A549 (cell line): Measurements from ENCODE around the gene CORO2B. TPM values are rescaled to one million over a fixed set of nuclear protein-coding genes. Genes with fewer than 3 reads are reported as not detected.
A peak's percentile ranks its signal among the peaks of the same experiment; 100 is the strongest.

Source experiments
- ATAC-seq, 2 experiments: fragments of 200-7000 bp in 1 of 2; fragments of >200 bp in 1 of 2; cut with Nextera tagmentation in 1 of 2; cut with Tn5 transposase in 1 of 2; 3 replicates each; pipeline versions ENCODE4 v1.8.0 to v1.9.1; 2018 to 2020; ENCODE audit warnings: mild to moderate bottlenecking in 1 of 2, moderate library complexity in 1 of 2
- CTCF ChIA-PET: fragments of 300-600 bp; sonication (Branson Sonifier 250); formaldehyde crosslinking; extraction: SDS; loops from one replicate; lab custom pipeline; 2021; ENCODE audit warnings: antibody characterized with exemption, inconsistent platforms; lab: Yijun Ruan, JAX
- POLR2A ChIA-PET: fragments of 350-600 bp; formaldehyde crosslinking; extraction: SDS; loops from one replicate; lab custom pipeline; 2021; ENCODE audit warnings: antibody characterized with exemption, inconsistent platforms; lab: Yijun Ruan, JAX
- DNase-seq, 2 experiments: peaks; one replicate each; pipeline versions ENCODE4 v3.0.0 to v3.0.0-alpha.2; 2011 to 2016; ENCODE audit warnings: low read depth in 1 of 2, low spot score in 1 of 2
- FAIRE-seq: peaks from 2 replicates; lab custom pipeline; 2011; peaks lifted over from hg19 to GRCh38; lab: Jason Lieb, UNC
- H3K27ac ChIP-seq, 2 experiments: fragments of >200 bp; sonication (Bioruptor Twin); formaldehyde crosslinking; 3 replicates each; pipeline ENCODE4 v1.5.1; 2016 to 2017
- H3K4me1 ChIP-seq: fragments of >200 bp; sonication (Bioruptor Twin); formaldehyde crosslinking; 3 replicates; pipeline ENCODE4 v1.6.1; 2016
- H3K4me2 ChIP-seq: fragments of >200 bp; sonication (Bioruptor Twin); formaldehyde crosslinking; 3 replicates; pipeline ENCODE4 v1.6.1; 2016
- H3K4me3 ChIP-seq: fragments of >200 bp; sonication (Bioruptor Twin); formaldehyde crosslinking; 3 replicates; pipeline ENCODE4 v1.5.1; 2016
- H3K9me3 ChIP-seq: fragments of >200 bp; sonication (Bioruptor Twin); formaldehyde crosslinking; 3 replicates; pipeline ENCODE4 v1.6.1; 2016
- ATOH8 ChIP-seq: fragments of 250-450 bp; sonication (Bioruptor Pico); IDR thresholded peaks from 2 replicates; pipeline ENCODE4 v1.5.0; 2020; ENCODE audit warnings: low read depth, mild to moderate bottlenecking, moderate library complexity
- CBX2 ChIP-seq: fragments of 200-600 bp; sonication (generic); IDR thresholded peaks from 2 replicates; pipeline ENCODE4 v1.6.1; 2016; ENCODE audit warnings: low read depth, mild to moderate bottlenecking, borderline replicate concordance
- CEBPB ChIP-seq, 2 experiments: fragments of >200 bp in 1 of 2; sonication (Bioruptor Twin) in 1 of 2; formaldehyde crosslinking in 1 of 2; IDR thresholded peaks; 2 replicates each; pipeline ENCODE4 v1.6.1; 2012 to 2016
- EHF ChIP-seq: fragments of 250-450 bp; sonication (Bioruptor Pico); IDR thresholded peaks from 2 replicates; pipeline ENCODE4 v1.5.0; 2020; ENCODE audit warnings: mild to moderate bottlenecking
- EHMT2 ChIP-seq: fragments of 200-600 bp; sonication (generic); IDR thresholded peaks from 2 replicates; pipeline ENCODE4 v1.6.1; 2016; ENCODE audit warnings: antibody characterized with exemption, low read depth, mild to moderate bottlenecking, moderate library complexity
- ESRRA ChIP-seq: fragments of 150-350 bp; IDR thresholded peaks from 2 replicates; pipeline ENCODE4 v1.6.1; 2014; ENCODE audit warnings: mild to moderate bottlenecking, low read length, borderline replicate concordance
- FOSL2 ChIP-seq, 2 experiments: fragments of 450-650 bp in 1 of 2; fragments of >200 bp in 1 of 2; sonication (Bioruptor Twin) in 1 of 2; formaldehyde crosslinking; IDR thresholded peaks; 2 replicates each; pipeline versions ENCODE4 v1.5.0 to v1.6.1; 2016 to 2020; ENCODE audit warnings: mild to moderate bottlenecking in 1 of 2, moderate library complexity in 1 of 2
- GATA3 ChIP-seq: IDR thresholded peaks from 2 replicates; pipeline ENCODE4 v1.6.1; 2012; ENCODE audit warnings: borderline replicate concordance
- HES2 ChIP-seq: fragments of >200 bp; sonication (Bioruptor Twin); formaldehyde crosslinking; IDR thresholded peaks from 2 replicates; pipeline ENCODE4 v1.6.1; 2016
- JUNB ChIP-seq: fragments of >200 bp; sonication (Bioruptor Twin); formaldehyde crosslinking; IDR thresholded peaks from 2 replicates; pipeline ENCODE4 v1.6.1; 2016
- MAZ ChIP-seq: fragments of 150-350 bp; IDR thresholded peaks from 2 replicates; pipeline ENCODE4 v1.6.1; 2014; ENCODE audit warnings: antibody characterized with exemption, low read depth, low read length, borderline replicate concordance
- MYC ChIP-seq: IDR thresholded peaks from 2 replicates; pipeline ENCODE4 v1.6.1; 2012; ENCODE audit warnings: mild to moderate bottlenecking, inconsistent platforms, low read length, improper control_type of control experiment, borderline replicate concordance
- NPAS2 ChIP-seq: fragments of 250-450 bp; sonication (Bioruptor Pico); IDR thresholded peaks from 2 replicates; pipeline ENCODE4 v1.8.0; 2022; ENCODE audit warnings: mild to moderate bottlenecking, moderate library complexity, borderline replicate concordance
- PHF8 ChIP-seq: fragments of 200-600 bp; sonication (generic); IDR thresholded peaks from 2 replicates; pipeline ENCODE4 v1.6.1; 2016; ENCODE audit warnings: low read depth, mild to moderate bottlenecking, antibody characterized with exemption, moderate library complexity, borderline replicate concordance
- POLR2AphosphoS2 ChIP-seq: conservative IDR thresholded peaks from 2 replicates; pipeline ENCODE4 v1.6.1; 2012; ENCODE audit warnings: low read length, improper control_type of control experiment, inconsistent platforms
- RAD21 ChIP-seq, 2 experiments: fragments of >200 bp in 1 of 2; sonication (Bioruptor Twin) in 1 of 2; formaldehyde crosslinking in 1 of 2; IDR thresholded peaks in 1 of 2; conservative IDR thresholded peaks in 1 of 2; 2 replicates in 1 of 2; 3 replicates in 1 of 2; pipeline ENCODE4 v1.6.1; 2012 to 2018; ENCODE audit warnings: inconsistent platforms in 1 of 2
- RFX5 ChIP-seq: fragments of 450-650 bp; IDR thresholded peaks from 2 replicates; pipeline ENCODE4 v1.7.1; 2014; ENCODE audit warnings: antibody characterized with exemption, mild to moderate bottlenecking, moderate library complexity
- RNF2 ChIP-seq: fragments of 200-600 bp; sonication (generic); IDR thresholded peaks from 2 replicates; pipeline ENCODE4 v1.6.1; 2016; ENCODE audit warnings: low read depth, mild to moderate bottlenecking, antibody characterized with exemption, moderate library complexity, borderline replicate concordance
- SMC3 ChIP-seq: fragments of >200 bp; sonication (Bioruptor Twin); formaldehyde crosslinking; IDR thresholded peaks from 3 replicates; pipeline ENCODE4 v1.6.1; 2018; ENCODE audit warnings: inconsistent platforms
- SREBF2 ChIP-seq: fragments of 450-650 bp; IDR thresholded peaks from 2 replicates; pipeline ENCODE4 v1.6.1; 2014; ENCODE audit warnings: mild to moderate bottlenecking, moderate library complexity
- TFCP2L1 ChIP-seq: fragments of 250-450 bp; sonication (Bioruptor Pico); IDR thresholded peaks from 2 replicates; pipeline ENCODE4 v1.5.0; 2021; ENCODE audit warnings: mild to moderate bottlenecking
- TP53 ChIP-seq: fragments of 250-450 bp; sonication (Bioruptor Pico); IDR thresholded peaks from 2 replicates; pipeline ENCODE4 v1.5.0; 2021; ENCODE audit warnings: mild to moderate bottlenecking, moderate library complexity
- ZC3H11A ChIP-seq: fragments of 450-650 bp; IDR thresholded peaks from 2 replicates; pipeline ENCODE4 v1.6.1; 2014; ENCODE audit warnings: antibody characterized with exemption, mild to moderate bottlenecking
- ZFP36 ChIP-seq: fragments of 450-650 bp; IDR thresholded peaks from 2 replicates; pipeline ENCODE4 v1.6.1; 2014; ENCODE audit warnings: borderline replicate concordance; ENCODE audit not compliant: partially characterized antibody
- ZNF302 ChIP-seq: fragments of 250-450 bp; sonication (Bioruptor Pico); IDR thresholded peaks from 2 replicates; pipeline ENCODE4 v1.9.0; 2021; ENCODE audit warnings: inconsistent platforms, mild to moderate bottlenecking, moderate library complexity
- ZSCAN20 ChIP-seq: fragments of 250-450 bp; sonication (Bioruptor Pico); IDR thresholded peaks from 2 replicates; pipeline ENCODE4 v1.8.0; 2022; ENCODE audit warnings: mild to moderate bottlenecking, moderate library complexity
- WGBS: methylation state at CpG from one replicate; pipeline ENCODE4 v1.1.6; 2017; ENCODE audit errors: missing lambda C conversion rate; 5-methylcytosine and 5-hydroxymethylcytosine counted together
- polyA plus RNA-seq, 4 experiments: library from polyadenylated mRNA; depleted of rRNA in 3 of 4; stranded (reverse); fragments of >200 nt; fragmentation: RNase III in 1 of 4; extraction: RNeasy Plus Mini Kit Qiagen cat#74134 plus additional on column Dnase treatment in 1 of 4; gene quantifications; 2 replicates in 3 of 4; 3 replicates in 1 of 4; pipeline ENCODE4 v1.2.3, GENCODE V29; 2011 to 2017

The CORO2B gene
- polyA plus RNA-seq, 2 of the 4 experiments (the other 2 are of a cell fraction), result 2.0 to 2.3 TPM

- Histone ChIP-seq H3K9me3 (no peaks in the 10 kb centered on the region), H3K27ac (no peak overlapping the region), H3K4me2 (no peak overlapping the region), H3K4me1 (no peaks in the 10 kb centered on the region), H3K4me3 (no peak overlapping the region)
- ATAC-seq (no peak), FAIRE-seq (no peak), DNase-seq (no peak)
- 23% methylated on average over 7 of the region's 8 CpGs for WGBS
- ChIA-PET POLR2A (no interaction called here), CTCF (interaction anchor here (0.6 to 8.8 kb wide), 7 partner anchors 13 to 349 kb away, joined by 3 to 205 read pairs (median 17); no protein-coding TSS in a partner anchor)
- TF ChIP-seq NPAS2, result no peak
- TF ChIP-seq ZNF302 (CRISPR knock-in tag), result no peak
- no peak for TF ChIP-seq ESRRA
- no peak for TF ChIP-seq ZSCAN20 (CRISPR knock-in tag)
- no peak for TF ChIP-seq RNF2
- TF ChIP-seq POLR2AphosphoS2, result no peak
- TF ChIP-seq JUNB, result no peak
- TF ChIP-seq MYC, result no peak
- TF ChIP-seq EHMT2, result no peak
Observed at GRCh38 chr15:68655686-68656437, 77.1 kb downstream of the CORO2B start.

GRCh38 chr15:68656438-68656739 lies 77.6 kb downstream of the CORO2B start:
- no peak for DNase-seq
- ChIA-PET CTCF (interaction anchor here (0.6 to 8.8 kb wide), 5 partner anchors 14 to 349 kb away, joined by 3 to 98 read pairs (median 4); no protein-coding TSS in a partner anchor), POLR2A (no interaction called here)
- no peak for FAIRE-seq
- H3K4me1 ChIP-seq, result no peaks in the 10 kb centered on the region
- H3K4me2 ChIP-seq, result no peak overlapping the region
- no peak for ATAC-seq
- 100% methylated on average over 1 of the region's 1 CpG for WGBS
- no peak overlapping the region for H3K4me3 ChIP-seq
- no peak overlapping the region for H3K27ac ChIP-seq
- no peaks in the 10 kb centered on the region for H3K9me3 ChIP-seq
- TF ChIP-seq ZFP36, result peak; percentile 47
- TF ChIP-seq HES2, result no peak

GRCh38 chr15:68658151-68658550 lies 79.4 kb downstream of the CORO2B start:
- ATAC-seq, result no peak; a peak in 1 of 6 replicates
- 73% methylated on average over 8 of the region's 8 CpGs for WGBS
- DNase-seq, result no peak

More at GRCh38 chr15:68658151-68658550, 79.4 kb downstream of the CORO2B start:
- Histone ChIP-seq H3K9me3 (no peaks in the 10 kb centered on the region), H3K4me1 (no peaks in the 10 kb centered on the region), H3K4me3 (no peak overlapping the region), H3K4me2 (no peak overlapping the region), H3K27ac (no peak overlapping the region)
- no peak for TF ChIP-seq TP53 (CRISPR knock-in tag)
- TF ChIP-seq ZC3H11A, result no peak
- no peak for TF ChIP-seq ZNF302 (CRISPR knock-in tag)
- no peak for TF ChIP-seq HES2
- no peak for TF ChIP-seq CBX2
- no peak for TF ChIP-seq SREBF2
- no peak for TF ChIP-seq PHF8
- no peak for TF ChIP-seq RAD21 (conservative IDR thresholded peaks at IDR 0.05 in 1 of 2, IDR thresholded peaks at IDR 0.05 in 1 of 2)
- no peak for TF ChIP-seq JUNB
- TF ChIP-seq ATOH8, result no peak
- no peak for TF ChIP-seq SMC3
- TF ChIP-seq MAZ, result no peak
- TF ChIP-seq NPAS2, result no peak
- no peak for TF ChIP-seq GATA3
- no peak for TF ChIP-seq RFX5
- no peak for TF ChIP-seq TFCP2L1 (CRISPR knock-in tag)
- no peak for TF ChIP-seq CEBPB (IDR thresholded peaks at IDR 0.05)
- no peak for TF ChIP-seq EHF (CRISPR knock-in tag)
- TF ChIP-seq FOSL2 (IDR thresholded peaks at IDR 0.05), result no peak
- no peak for TF ChIP-seq FOSL2 (CRISPR knock-in tag; IDR thresholded peaks at IDR 0.05)
- FAIRE-seq, result no peak
- CTCF ChIA-PET, result interaction anchor here (0.7 to 8.8 kb wide), 10 partner anchors 9 to 352 kb away, joined by 3 to 98 read pairs (median 4); no protein-coding TSS in a partner anchor
- POLR2A ChIA-PET, result no interaction called here
